Measurements from ENCODE around the gene ACTA1.
"Not testable (repeated sequence)": the region's sequence is repeated elsewhere in the genome, so short reads cannot be mapped to it uniquely, and the experiment has no call there.

DNA sequence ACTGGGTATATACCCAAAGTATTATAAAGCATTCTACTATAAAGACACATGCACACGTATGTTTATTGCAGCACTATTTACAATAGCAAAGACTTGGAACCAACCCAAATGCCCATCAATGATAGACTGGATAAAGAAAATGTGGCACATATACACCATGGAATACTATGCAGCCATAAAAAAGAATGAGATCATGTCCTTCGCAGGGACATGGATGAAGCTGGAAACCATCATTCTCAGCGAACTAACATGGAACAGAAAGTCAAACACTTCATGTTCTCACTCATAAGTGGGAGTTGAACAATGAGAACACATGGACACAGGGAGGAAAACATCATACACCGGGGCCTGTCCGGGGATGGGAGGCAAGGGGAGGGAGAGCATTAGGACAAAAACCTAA, 39.4 kb downstream of the ACTA1 start:
- TF ChIP-seq, protein P1, sequence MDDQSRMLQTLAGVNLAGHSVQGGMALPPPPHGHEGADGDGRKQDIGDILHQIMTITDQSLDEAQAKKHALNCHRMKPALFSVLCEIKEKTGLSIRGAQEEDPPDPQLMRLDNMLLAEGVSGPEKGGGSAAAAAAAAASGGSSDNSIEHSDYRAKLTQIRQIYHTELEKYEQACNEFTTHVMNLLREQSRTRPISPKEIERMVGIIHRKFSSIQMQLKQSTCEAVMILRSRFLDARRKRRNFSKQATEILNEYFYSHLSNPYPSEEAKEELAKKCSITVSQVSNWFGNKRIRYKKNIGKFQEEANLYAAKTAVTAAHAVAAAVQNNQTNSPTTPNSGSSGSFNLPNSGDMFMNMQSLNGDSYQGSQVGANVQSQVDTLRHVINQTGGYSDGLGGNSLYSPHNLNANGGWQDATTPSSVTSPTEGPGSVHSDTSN (IDR thresholded peaks at IDR 0.05; ENCODE audit: insufficient replicate concordance, low read depth, low read length), result not testable (repeated sequence)
- TF ChIP-seq, protein P2, sequence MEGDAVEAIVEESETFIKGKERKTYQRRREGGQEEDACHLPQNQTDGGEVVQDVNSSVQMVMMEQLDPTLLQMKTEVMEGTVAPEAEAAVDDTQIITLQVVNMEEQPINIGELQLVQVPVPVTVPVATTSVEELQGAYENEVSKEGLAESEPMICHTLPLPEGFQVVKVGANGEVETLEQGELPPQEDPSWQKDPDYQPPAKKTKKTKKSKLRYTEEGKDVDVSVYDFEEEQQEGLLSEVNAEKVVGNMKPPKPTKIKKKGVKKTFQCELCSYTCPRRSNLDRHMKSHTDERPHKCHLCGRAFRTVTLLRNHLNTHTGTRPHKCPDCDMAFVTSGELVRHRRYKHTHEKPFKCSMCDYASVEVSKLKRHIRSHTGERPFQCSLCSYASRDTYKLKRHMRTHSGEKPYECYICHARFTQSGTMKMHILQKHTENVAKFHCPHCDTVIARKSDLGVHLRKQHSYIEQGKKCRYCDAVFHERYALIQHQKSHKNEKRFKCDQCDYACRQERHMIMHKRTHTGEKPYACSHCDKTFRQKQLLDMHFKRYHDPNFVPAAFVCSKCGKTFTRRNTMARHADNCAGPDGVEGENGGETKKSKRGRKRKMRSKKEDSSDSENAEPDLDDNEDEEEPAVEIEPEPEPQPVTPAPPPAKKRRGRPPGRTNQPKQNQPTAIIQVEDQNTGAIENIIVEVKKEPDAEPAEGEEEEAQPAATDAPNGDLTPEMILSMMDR (IDR thresholded peaks at IDR 0.05 in 2 of 3, conservative IDR thresholded peaks at IDR 0.05 in 1 of 3; ENCODE audit: control insufficient read depth in 2 of 3, extremely low read depth in 1 of 3, insufficient read depth in 1 of 3, low read depth in 3 of 3, low read length in 3 of 3), result not testable (repeated sequence)
- not testable (repeated sequence) for TF ChIP-seq RFX5 (IDR thresholded peaks at IDR 0.05; ENCODE audit: low read depth, low read length)

Data from GM12878 (cell line).